ENCODE measurements around the gene GFI1B.

GRCh38 chr9:132996526-132996925 lies 18.0 kb downstream of the GFI1B start:
- no peak for TF ChIP-seq CTCF (IDR thresholded peaks at IDR 0.05; ENCODE audit: low read depth, low read length)
- TF ChIP-seq POLR2A (IDR thresholded peaks at IDR 0.05; ENCODE audit: extremely low read depth, insufficient read length), result no peak
- no peak for TF ChIP-seq MYC (IDR thresholded peaks at IDR 0.05; ENCODE audit: low read depth, low read length)
- no peak for TF ChIP-seq MAX (IDR thresholded peaks at IDR 0.05; ENCODE audit: low read depth, low read length)

Measured in NB4 (cell line).